DMS53 treated with DMSO at 0.1 percent for 48 hours (cell line): Measurements from ENCODE around the gene DNHD1.

ENCODE experiments used
- DNase-seq: peaks from one replicate; lab custom pipeline; 2025; ENCODE audit not compliant: unreplicated experiment; lab: John Stamatoyannopoulos, UW

The DNHD1 gene

GRCh38 chr11:6583584-6583983, 86.5 kb downstream of the DNHD1 start:
- no peak for DNase-seq

GRCh38 chr11:6584528-6584927, 87.4 kb downstream of the DNHD1 start:
- no peak for DNase-seq

- DNase-seq = peak; percentile 54
Measured at GRCh38 chr11:6586434-6587359, 89.6 kb downstream of the DNHD1 start.

GRCh38 chr11:6587360-6587953, 90.4 kb downstream of the DNHD1 start:
- no peak for DNase-seq

GRCh38 chr11:6588018-6588417, 90.9 kb downstream of the DNHD1 start:
- DNase-seq = no peak

- no peak for DNase-seq
Measured at GRCh38 chr11:6594142-6594768, 97.2 kb downstream of the DNHD1 start.

GRCh38 chr11:6596239-6596877, 99.3 kb downstream of the DNHD1 start:
- DNase-seq = no peak

GRCh38 chr11:6598555-6598954, 101.5 kb downstream of the DNHD1 start:
- DNase-seq = no peak

- DNase-seq = no peak
Measured at GRCh38 chr11:6599449-6599848, 102.4 kb downstream of the DNHD1 start.

- no peak for DNase-seq
Measured at GRCh38 chr11:6599881-6600390, 102.9 kb downstream of the DNHD1 start.

GRCh38 chr11:6601041-6601461, 104.0 kb downstream of the DNHD1 start:
- no peak for DNase-seq

- no peak for DNase-seq
Measured at GRCh38 chr11:6602096-6602940, 105.2 kb downstream of the DNHD1 start.

GRCh38 chr11:6603287-6604080, 106.4 kb downstream of the DNHD1 start, which contains the start of the genes ILK and RRP8:
Gene ILK (plus strand): TSS chr11:6603774. CDS start chr11:6604272, 498 bp downstream.
Gene RRP8 (minus strand): TSS chr11:6603616. CDS start chr11:6603502, 114 bp downstream.
- peak; percentile 60 for DNase-seq

GRCh38 chr11:6604081-6604626, 107.1 kb downstream of the DNHD1 start:
- peak; percentile 12 for DNase-seq

- no peak for DNase-seq
Measured at GRCh38 chr11:6604790-6605189, 107.7 kb downstream of the DNHD1 start.

- DNase-seq = peak; percentile 71
Measured at GRCh38 chr11:6606471-6607189, 109.5 kb downstream of the DNHD1 start.

GRCh38 chr11:6607190-6607795, 110.2 kb downstream of the DNHD1 start:
- no peak for DNase-seq

GRCh38 chr11:6608011-6608410, 110.9 kb downstream of the DNHD1 start:
- DNase-seq = no peak
